PC-9 (cell line): Measurements from ENCODE around the gene ACTN1.

Source experiments
- CTCF ChIP-seq: fragments of 200-600 bp; sonication (generic); conservative IDR thresholded peaks from 2 replicates; pipeline ENCODE4 v1.6.1; 2017; ENCODE audit warnings: mixed run types, antibody characterized with exemption, mild to moderate bottlenecking, moderate library complexity
- EZH2 ChIP-seq: fragments of 200-600 bp; sonication (generic); IDR thresholded peaks from 2 replicates; pipeline ENCODE4 v1.8.0; 2017; ENCODE audit warnings: antibody characterized with exemption, low read depth

DNA sequence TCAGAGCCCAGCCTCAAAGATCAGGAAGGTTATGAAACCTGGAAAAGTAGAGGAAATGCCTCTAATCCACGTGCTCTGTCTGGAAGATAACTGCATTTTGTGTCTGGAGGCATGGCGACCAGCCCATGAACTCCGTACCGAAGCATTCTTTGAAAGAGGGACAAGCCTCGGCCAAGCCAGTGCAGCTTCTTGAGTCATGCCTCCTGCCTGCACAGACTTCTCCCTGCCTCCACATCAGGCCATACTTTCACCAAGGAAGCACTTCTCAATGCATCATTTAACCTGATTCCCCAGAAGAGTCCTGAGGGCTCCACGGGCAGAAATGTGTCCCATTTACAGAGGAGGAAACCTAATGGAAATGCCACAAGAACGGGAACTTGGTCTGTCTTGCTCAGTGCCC, 3.4 kb downstream of the ACTN1 start:
- TF ChIP-seq CTCF (no peak), EZH2 (no peak)
